DOHH2 (cell line): ENCODE data around the gene MAPKBP1.

Source experiments
- H3F3A ChIP-seq: fragments of 200-600 bp; sonication (generic), shearing (Covaris generic); 2 replicates; pipeline ENCODE4 v1.6.0; 2016; ENCODE audit warnings: antibody characterized with exemption, mild to moderate bottlenecking; ENCODE audit not compliant: control insufficient read depth, insufficient read depth
- H3K27ac ChIP-seq: fragments of 200-600 bp; sonication (generic); 2 replicates; pipeline ENCODE4 v1.5.1; 2014; ENCODE audit warnings: low read depth, mild to moderate bottlenecking, low read length, moderate library complexity
- H3K27me3 ChIP-seq: fragments of 200-600 bp; sonication (generic); 2 replicates; pipeline ENCODE4 v1.6.1; 2014; ENCODE audit warnings: mild to moderate bottlenecking, low read length, mixed read lengths; ENCODE audit not compliant: control insufficient read depth
- H3K36me3 ChIP-seq: fragments of 200-600 bp; sonication (generic); 2 replicates; pipeline ENCODE4 v1.6.1; 2014; ENCODE audit warnings: mild to moderate bottlenecking, low read length, moderate library complexity, mixed read lengths; ENCODE audit not compliant: control insufficient read depth
- H3K4me1 ChIP-seq: fragments of 200-600 bp; sonication (generic); 2 replicates; pipeline ENCODE4 v1.6.1; 2014; ENCODE audit warnings: mild to moderate bottlenecking, low read length, mixed read lengths; ENCODE audit not compliant: control insufficient read depth
- H3K4me2 ChIP-seq: fragments of 200-600 bp; sonication (generic); 2 replicates; pipeline ENCODE4 v1.6.0; 2014; ENCODE audit warnings: mild to moderate bottlenecking, low read length, moderate library complexity
- H3K4me3 ChIP-seq: fragments of 200-600 bp; sonication (generic); 2 replicates; pipeline ENCODE4 v1.5.1; 2014; ENCODE audit warnings: mild to moderate bottlenecking, low read length, mixed read lengths
- H3K79me2 ChIP-seq: fragments of 200-600 bp; sonication (generic); 2 replicates; pipeline ENCODE4 v1.6.1; 2014; ENCODE audit warnings: mild to moderate bottlenecking, low read length, mixed read lengths; ENCODE audit not compliant: control insufficient read depth
- H3K9me2 ChIP-seq: fragments of 200-600 bp; sonication (generic); replicated peaks from 2 replicates; pipeline ENCODE4 v1.6.1; 2014; ENCODE audit warnings: mild to moderate bottlenecking, low read length, mixed read lengths; ENCODE audit not compliant: control insufficient read depth
- H3K9me3 ChIP-seq: fragments of 200-600 bp; sonication (generic); 2 replicates; pipeline ENCODE4 v1.6.1; 2014; ENCODE audit warnings: antibody characterized with exemption, low read length, mixed read lengths; ENCODE audit not compliant: control insufficient read depth, insufficient read depth
- H4K20me1 ChIP-seq: fragments of 200-600 bp; sonication (generic); 2 replicates; pipeline ENCODE4 v1.6.0; 2014; ENCODE audit warnings: low read depth, mild to moderate bottlenecking, antibody characterized with exemption, low read length, moderate library complexity; ENCODE audit not compliant: control insufficient read depth, insufficient read depth
- CTCF ChIP-seq: fragments of 200-600 bp; sonication (generic); IDR thresholded peaks from one replicate; pipeline ENCODE4 v1.5.1; 2014; ENCODE audit warnings: antibody characterized with exemption, mild to moderate bottlenecking, low read depth, low read length; ENCODE audit not compliant: poor library complexity, severe bottlenecking
- EZH2phosphoT487 ChIP-seq: fragments of 200-600 bp; sonication (generic); IDR thresholded peaks from 2 replicates; pipeline ENCODE4 v1.6.1; 2017; ENCODE audit warnings: borderline replicate concordance, mild to moderate bottlenecking, antibody characterized with exemption, low read length, moderate library complexity, mixed read lengths

MAPKBP1 gene

GRCh38 chr15:41825572-41826535, 51.6 kb downstream of the MAPKBP1 start:
- H3F3A ChIP-seq: no peaks in the 10 kb centered on the region
- no peaks in the 10 kb centered on the region for H4K20me1 ChIP-seq
- no peaks in the 10 kb centered on the region for H3K9me2 ChIP-seq
- no peaks in the 10 kb centered on the region for H3K9me3 ChIP-seq
- no peak for TF ChIP-seq EZH2phosphoT487
- no peak for TF ChIP-seq CTCF
- no peaks in the 10 kb centered on the region; the same call in 1 of the 2 replicates for H3K79me2 ChIP-seq
- H3K4me3 ChIP-seq: no peak overlapping the region
- no peak overlapping the region for H3K4me2 ChIP-seq
- no peak overlapping the region for H3K27ac ChIP-seq
- no peaks in the 10 kb centered on the region for H3K36me3 ChIP-seq
- peaks cover 15% of the 10 kb centered on the region for H3K4me1 ChIP-seq
- no peaks in the 10 kb centered on the region for H3K27me3 ChIP-seq

- no peaks in the 10 kb centered on the region for H3K9me2 ChIP-seq
- H3K27me3 ChIP-seq: no peaks in the 10 kb centered on the region
- H3K4me3 ChIP-seq: peak overlapping the region; percentile 92
- H3K27ac ChIP-seq: no peak overlapping the region
- peaks cover 15% of the 10 kb centered on the region for H3K4me1 ChIP-seq
- peak; percentile 19 for TF ChIP-seq CTCF
- TF ChIP-seq EZH2phosphoT487: no peak
- H3K4me2 ChIP-seq: peak overlapping the region; percentile 89
- no peaks in the 10 kb centered on the region; the same call in 1 of the 2 replicates for H3K79me2 ChIP-seq
- H3K36me3 ChIP-seq: peaks cover 2% of the 10 kb centered on the region; the same call in 1 of the 2 replicates
- H3K9me3 ChIP-seq: no peaks in the 10 kb centered on the region
- H4K20me1 ChIP-seq: no peaks in the 10 kb centered on the region
- H3F3A ChIP-seq: no peaks in the 10 kb centered on the region
Measured at GRCh38 chr15:41827290-41827879, 53.1 kb downstream of the MAPKBP1 start.

GRCh38 chr15:41827880-41828806, 53.9 kb downstream of the MAPKBP1 start, which contains the start of gene JMJD7:
Gene JMJD7, plus strand, starts transcription at chr15:41828092. Its CDS starts 33 bp downstream, at chr15:41828125.
- Histone ChIP-seq H3K4me2 (peak within 1 kb of the TSS; percentile 89), H3K27me3 (no peaks in the 10 kb centered on the region), H3K9me3 (no peaks in the 10 kb centered on the region), H3K4me1 (peaks cover 15% of the 10 kb centered on the region), H3F3A (no peaks in the 10 kb centered on the region), H3K9me2 (no peaks in the 10 kb centered on the region), H3K4me3 (peak within 1 kb of the TSS; percentile 92), H3K79me2 (no peaks in the 10 kb centered on the region; the same call in 1 of the 2 replicates), H3K36me3 (peaks cover 2% of the 10 kb centered on the region; the same call in 1 of the 2 replicates), H3K27ac (no peak within 1 kb of the TSS), H4K20me1 (no peaks in the 10 kb centered on the region)
- no peak for TF ChIP-seq CTCF
- TF ChIP-seq EZH2phosphoT487: no peak
